ENCODE measurements around the gene PLEKHG4B.

PLEKHG4B gene

DNA sequence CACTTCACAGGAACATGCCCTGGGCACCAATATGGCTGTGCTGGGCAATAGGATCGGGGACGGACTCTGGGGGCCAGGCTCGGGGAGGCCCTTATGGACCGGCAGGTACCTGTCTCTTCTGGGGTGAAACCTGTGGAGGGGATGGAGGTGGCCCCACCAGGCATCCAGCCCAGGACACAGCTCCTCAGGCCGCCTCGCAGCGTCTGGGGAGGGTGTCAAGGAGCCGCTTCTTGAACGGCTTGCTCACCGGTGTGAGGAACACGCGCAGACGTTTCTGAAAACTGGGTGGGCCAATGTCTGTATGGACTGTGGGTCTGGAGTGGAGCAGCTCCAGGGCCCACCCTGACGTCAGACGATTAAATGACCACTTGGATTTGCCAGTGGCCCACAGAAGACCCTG lies 45.8 kb downstream of the PLEKHG4B start:
- Histone ChIP-seq H3K4me1 (ENCODE audit: control insufficient read depth in 1 of 2, insufficient read depth in 2 of 2, low read length in 2 of 2) (no peaks in the 10 kb centered on the region), H3K36me3 (ENCODE audit: control insufficient read depth in 1 of 2, insufficient read depth in 2 of 2, low read length in 2 of 2) (no peaks in the 10 kb centered on the region), H3K27ac (ENCODE audit: low read depth, low read length) (no peak overlapping the region), H3K4me3 (ENCODE audit: low read depth in 1 of 2, low read length in 2 of 2) (no peak overlapping the region), H3K9ac (ENCODE audit: low read depth in 1 of 2, low read length in 2 of 2) (no peak overlapping the region), H3K9me3 (ENCODE audit: control insufficient read depth in 1 of 2, low read length in 2 of 2) (no peaks in the 10 kb centered on the region), H3K27me3 (ENCODE audit: control insufficient read depth in 1 of 2, insufficient read depth in 2 of 2, low read length in 2 of 2) (peaks cover 0 to 6% of the 10 kb centered on the region in 2 donors)

DNA sequence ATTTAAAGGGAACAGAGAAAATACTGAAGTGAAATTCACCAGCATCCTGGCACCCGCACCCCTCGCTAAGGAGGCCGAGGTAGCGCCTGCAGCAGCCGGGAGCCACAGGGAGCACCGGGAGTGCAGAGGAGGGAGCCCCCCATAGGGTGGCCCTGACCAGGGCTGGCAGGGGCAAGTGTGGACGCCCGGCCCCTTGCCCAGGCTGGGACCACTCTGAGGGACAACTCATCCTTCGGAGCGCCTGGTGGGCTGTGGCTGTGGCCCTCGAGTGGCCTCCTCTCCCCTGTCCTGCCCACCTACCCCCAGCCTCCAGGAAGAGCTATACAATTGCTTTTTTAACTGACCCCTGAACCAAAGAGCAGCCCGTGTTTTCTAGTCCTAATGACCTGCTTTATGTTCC lies 47.0 kb downstream of the PLEKHG4B start:
- Histone ChIP-seq H3K4me3 (ENCODE audit: low read depth in 1 of 2, low read length in 2 of 2) (no peak overlapping the region), H3K27ac (ENCODE audit: low read depth, low read length) (no peak overlapping the region), H3K27me3 (ENCODE audit: control insufficient read depth in 1 of 2, insufficient read depth in 2 of 2, low read length in 2 of 2) (peaks cover 0 to 6% of the 10 kb centered on the region in 2 donors), H3K9me3 (ENCODE audit: control insufficient read depth in 1 of 2, low read length in 2 of 2) (no peaks in the 10 kb centered on the region), H3K9ac (ENCODE audit: low read depth in 1 of 2, low read length in 2 of 2) (no peak overlapping the region), H3K4me1 (ENCODE audit: control insufficient read depth in 1 of 2, insufficient read depth in 2 of 2, low read length in 2 of 2) (no peaks in the 10 kb centered on the region), H3K36me3 (ENCODE audit: control insufficient read depth in 1 of 2, insufficient read depth in 2 of 2, low read length in 2 of 2) (no peaks in the 10 kb centered on the region)

DNA sequence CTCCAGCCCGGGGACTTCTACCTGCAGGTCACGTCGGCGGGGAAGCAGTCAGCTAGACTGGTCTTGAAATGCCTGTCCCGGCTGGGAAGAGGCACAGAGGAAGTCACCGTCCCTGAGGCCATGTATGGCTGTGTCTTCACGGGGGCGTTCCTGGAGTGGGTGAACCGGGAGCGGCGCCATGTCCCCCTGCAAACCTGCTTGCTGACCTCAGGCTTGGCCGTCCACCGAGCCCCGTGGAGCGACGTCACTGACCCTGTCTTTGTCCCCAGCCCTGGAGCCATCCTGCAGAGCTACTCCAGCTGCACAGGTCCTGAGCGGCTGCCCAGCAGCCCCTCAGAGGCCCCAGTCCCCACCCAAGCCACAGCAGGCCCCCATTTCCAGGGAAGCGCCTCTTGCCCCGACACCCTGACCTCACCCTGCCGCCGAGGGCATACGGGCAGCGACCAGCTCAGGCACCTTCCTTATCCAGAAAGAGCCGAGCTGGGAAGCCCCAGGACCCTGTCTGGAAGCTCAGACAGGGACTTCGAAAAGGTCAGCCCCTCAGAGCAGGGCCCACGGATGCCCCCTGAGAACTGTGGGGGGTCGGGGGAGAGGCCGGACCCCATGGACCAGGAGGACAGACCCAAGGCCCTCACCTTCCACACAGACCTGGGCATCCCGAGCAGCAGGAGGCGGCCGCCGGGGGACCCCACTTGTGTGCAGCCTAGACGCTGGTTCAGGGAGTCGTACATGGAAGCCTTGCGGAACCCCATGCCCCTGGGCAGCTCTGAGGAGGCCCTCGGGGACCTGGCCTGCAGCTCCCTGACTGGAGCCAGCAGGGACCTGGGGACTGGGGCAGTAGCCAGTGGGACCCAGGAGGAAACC lies 47.8 kb downstream of the PLEKHG4B start:
- no peaks in the 10 kb centered on the region for H3K36me3 ChIP-seq (ENCODE audit: control insufficient read depth in 1 of 2, insufficient read depth in 2 of 2, low read length in 2 of 2)
- H3K4me3 ChIP-seq (ENCODE audit: low read depth in 1 of 2, low read length in 2 of 2) = no peak overlapping the region
- H3K9ac ChIP-seq (ENCODE audit: low read depth in 1 of 2, low read length in 2 of 2) = no peak overlapping the region
- no peaks in the 10 kb centered on the region for H3K4me1 ChIP-seq (ENCODE audit: control insufficient read depth in 1 of 2, insufficient read depth in 2 of 2, low read length in 2 of 2)
- H3K27me3 ChIP-seq (ENCODE audit: control insufficient read depth in 1 of 2, insufficient read depth in 2 of 2, low read length in 2 of 2) = peaks cover 0 to 6% of the 10 kb centered on the region in 2 donors
- no peaks in the 10 kb centered on the region for H3K9me3 ChIP-seq (ENCODE audit: control insufficient read depth in 1 of 2, low read length in 2 of 2)
- H3K27ac ChIP-seq (ENCODE audit: low read depth, low read length) = no peak overlapping the region

DNA sequence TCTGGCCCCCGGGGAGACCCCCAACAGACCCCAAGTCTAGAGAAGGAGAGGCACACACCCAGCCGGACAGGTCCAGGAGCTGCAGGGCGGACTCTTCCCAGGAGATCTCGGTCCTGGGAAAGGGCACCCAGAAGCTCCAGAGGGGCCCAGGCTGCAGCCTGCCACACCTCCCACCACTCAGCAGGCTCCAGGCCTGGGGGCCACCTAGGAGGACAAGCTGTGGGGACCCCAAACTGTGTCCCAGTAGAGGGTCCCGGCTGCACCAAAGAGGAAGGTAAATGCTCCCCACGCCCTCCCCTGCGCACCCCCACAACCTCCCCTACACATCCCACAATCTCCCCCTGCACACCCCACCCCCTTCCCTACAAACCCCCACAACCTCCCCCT lies 48.5 kb downstream of the PLEKHG4B start:
- Histone ChIP-seq H3K4me1 (ENCODE audit: control insufficient read depth in 1 of 2, insufficient read depth in 2 of 2, low read length in 2 of 2) (no peaks in the 10 kb centered on the region), H3K9me3 (ENCODE audit: control insufficient read depth in 1 of 2, low read length in 2 of 2) (no peaks in the 10 kb centered on the region), H3K27ac (ENCODE audit: low read depth, low read length) (no peak overlapping the region), H3K36me3 (ENCODE audit: control insufficient read depth in 1 of 2, insufficient read depth in 2 of 2, low read length in 2 of 2) (no peaks in the 10 kb centered on the region), H3K27me3 (ENCODE audit: control insufficient read depth in 1 of 2, insufficient read depth in 2 of 2, low read length in 2 of 2) (peaks cover 0 to 6% of the 10 kb centered on the region in 2 donors), H3K4me3 (ENCODE audit: low read depth in 1 of 2, low read length in 2 of 2) (no peak overlapping the region), H3K9ac (ENCODE audit: low read depth in 1 of 2, low read length in 2 of 2) (no peak overlapping the region)

DNA sequence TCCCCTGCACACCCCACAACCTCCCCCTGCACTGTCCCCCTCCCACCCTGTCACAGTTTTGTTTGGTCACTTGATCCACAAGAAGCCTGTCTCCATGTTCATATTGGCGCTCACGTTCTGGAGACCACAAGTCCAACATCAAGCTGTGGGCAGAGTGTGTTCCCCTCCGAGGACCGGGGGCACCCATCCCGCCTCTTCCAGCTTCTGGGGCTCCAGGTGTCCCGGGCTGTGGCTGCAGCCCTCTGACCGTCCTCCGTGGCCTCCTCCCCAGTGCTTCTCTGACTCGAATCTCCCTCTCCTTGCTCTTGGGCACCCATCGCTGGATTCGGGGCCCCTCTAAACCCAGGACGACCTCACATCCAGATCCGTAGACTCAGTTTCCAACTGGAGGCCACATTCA lies 49.2 kb downstream of the PLEKHG4B start:
- Histone ChIP-seq H3K9me3 (ENCODE audit: control insufficient read depth in 1 of 2, low read length in 2 of 2) (no peaks in the 10 kb centered on the region), H3K4me1 (ENCODE audit: control insufficient read depth in 1 of 2, insufficient read depth in 2 of 2, low read length in 2 of 2) (no peaks in the 10 kb centered on the region), H3K4me3 (ENCODE audit: low read depth in 1 of 2, low read length in 2 of 2) (no peak overlapping the region), H3K27ac (ENCODE audit: low read depth, low read length) (no peak overlapping the region), H3K36me3 (ENCODE audit: control insufficient read depth in 1 of 2, insufficient read depth in 2 of 2, low read length in 2 of 2) (no peaks in the 10 kb centered on the region), H3K27me3 (ENCODE audit: control insufficient read depth in 1 of 2, insufficient read depth in 2 of 2, low read length in 2 of 2) (peaks cover 0 to 6% of the 10 kb centered on the region in 2 donors), H3K9ac (ENCODE audit: low read depth in 1 of 2, low read length in 2 of 2) (no peak overlapping the region)

DNA sequence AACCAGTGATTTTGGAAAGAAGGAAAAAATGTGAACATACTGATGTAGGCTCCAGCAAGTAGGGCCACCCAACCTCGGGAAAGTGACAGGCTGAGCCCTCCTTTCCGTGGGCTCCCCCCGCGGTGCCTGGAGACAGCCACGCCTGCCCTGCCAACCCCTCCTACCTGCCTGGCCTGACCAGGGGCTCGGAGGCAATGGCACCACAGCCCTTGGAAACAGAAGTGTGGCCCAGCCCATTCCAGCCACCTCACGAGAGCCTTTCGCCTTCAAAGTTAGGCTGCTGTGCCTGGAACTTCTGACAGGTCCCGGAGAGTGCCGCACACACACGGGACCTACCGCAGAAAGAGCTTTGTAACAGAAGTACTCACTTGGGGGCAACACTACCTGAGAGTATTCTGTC lies 49.8 kb downstream of the PLEKHG4B start:
- H3K9ac ChIP-seq (ENCODE audit: low read depth in 1 of 2, low read length in 2 of 2) = no peak overlapping the region
- no peak overlapping the region for H3K27ac ChIP-seq (ENCODE audit: low read depth, low read length)
- H3K27me3 ChIP-seq (ENCODE audit: control insufficient read depth in 1 of 2, insufficient read depth in 2 of 2, low read length in 2 of 2) = peaks cover 0 to 6% of the 10 kb centered on the region in 2 donors
- H3K4me3 ChIP-seq (ENCODE audit: low read depth in 1 of 2, low read length in 2 of 2) = no peak overlapping the region
- no peaks in the 10 kb centered on the region for H3K36me3 ChIP-seq (ENCODE audit: control insufficient read depth in 1 of 2, insufficient read depth in 2 of 2, low read length in 2 of 2)
- H3K4me1 ChIP-seq (ENCODE audit: control insufficient read depth in 1 of 2, insufficient read depth in 2 of 2, low read length in 2 of 2) = no peaks in the 10 kb centered on the region
- peaks cover 0 to 1% of the 10 kb centered on the region in 2 donors for H3K9me3 ChIP-seq (ENCODE audit: control insufficient read depth in 1 of 2, low read length in 2 of 2)

DNA sequence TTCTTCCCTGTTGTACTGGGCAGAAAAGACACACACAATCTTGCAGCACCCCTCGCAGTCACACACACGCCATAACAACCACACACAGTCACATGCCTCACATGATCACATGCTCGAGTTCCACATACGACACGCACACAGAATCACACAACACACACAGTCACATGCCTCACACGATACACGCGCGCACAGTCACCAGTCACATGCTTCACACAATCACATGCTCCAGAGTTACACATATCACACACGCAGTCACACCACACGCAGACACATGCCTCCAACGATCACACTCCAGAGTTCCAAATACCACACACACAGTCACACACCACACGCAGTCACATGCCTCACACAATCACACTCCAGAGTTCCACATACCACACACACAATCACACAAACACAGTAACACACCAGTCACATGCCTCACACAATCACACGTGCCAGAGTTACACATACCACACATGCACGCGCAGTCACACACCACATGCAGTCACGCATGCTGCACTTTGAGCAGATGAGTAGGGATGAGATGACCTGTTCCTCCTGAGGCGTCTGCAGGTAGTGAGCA lies 50.4 kb downstream of the PLEKHG4B start:
- Histone ChIP-seq H3K27me3 (ENCODE audit: control insufficient read depth in 1 of 2, insufficient read depth in 2 of 2, low read length in 2 of 2) (peaks cover 0 to 6% of the 10 kb centered on the region in 2 donors), H3K9ac (ENCODE audit: low read depth in 1 of 2, low read length in 2 of 2) (no peak overlapping the region), H3K36me3 (ENCODE audit: control insufficient read depth in 1 of 2, insufficient read depth in 2 of 2, low read length in 2 of 2) (no peaks in the 10 kb centered on the region), H3K4me1 (ENCODE audit: control insufficient read depth in 1 of 2, insufficient read depth in 2 of 2, low read length in 2 of 2) (no peaks in the 10 kb centered on the region), H3K9me3 (ENCODE audit: control insufficient read depth in 1 of 2, low read length in 2 of 2) (peaks cover 5 to 7% of the 10 kb centered on the region in 2 donors), H3K4me3 (ENCODE audit: low read depth in 1 of 2, low read length in 2 of 2) (no peak overlapping the region), H3K27ac (ENCODE audit: low read depth, low read length) (no peak overlapping the region)

GRCh38 chr5:143041-143440 lies 51.1 kb downstream of the PLEKHG4B start:
- H3K9me3 ChIP-seq (ENCODE audit: control insufficient read depth in 1 of 2, low read length in 2 of 2) = peaks cover 12 to 14% of the 10 kb centered on the region in 2 donors
- no peak overlapping the region for H3K4me3 ChIP-seq (ENCODE audit: low read depth in 1 of 2, low read length in 2 of 2)
- H3K4me1 ChIP-seq (ENCODE audit: control insufficient read depth in 1 of 2, insufficient read depth in 2 of 2, low read length in 2 of 2) = no peaks in the 10 kb centered on the region
- no peak overlapping the region for H3K9ac ChIP-seq (ENCODE audit: low read depth in 1 of 2, low read length in 2 of 2)
- H3K36me3 ChIP-seq (ENCODE audit: control insufficient read depth in 1 of 2, insufficient read depth in 2 of 2, low read length in 2 of 2) = no peaks in the 10 kb centered on the region
- no peak overlapping the region for H3K27ac ChIP-seq (ENCODE audit: low read depth, low read length)
- peaks cover 0 to 6% of the 10 kb centered on the region in 2 donors for H3K27me3 ChIP-seq (ENCODE audit: control insufficient read depth in 1 of 2, insufficient read depth in 2 of 2, low read length in 2 of 2)

DNA sequence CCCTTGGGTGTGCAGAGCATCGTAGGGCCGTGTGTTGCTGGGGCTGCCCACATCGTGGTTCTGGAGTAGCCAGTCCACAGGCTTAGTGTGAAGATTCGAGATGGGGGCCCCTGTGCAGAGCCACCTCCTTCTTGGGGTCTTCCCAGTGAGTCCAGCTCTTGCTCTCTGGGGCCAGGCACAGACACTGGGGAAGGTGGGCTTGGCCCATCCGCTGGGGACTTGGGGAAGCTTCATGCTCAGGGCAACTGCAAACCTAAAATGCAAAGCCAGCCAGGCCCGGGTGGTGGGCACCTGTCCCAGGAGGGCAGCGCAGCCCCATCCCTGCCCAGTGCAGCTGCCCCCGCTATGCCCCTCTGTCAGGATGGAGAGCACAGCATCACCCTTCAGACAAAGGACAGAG lies 53.0 kb downstream of the PLEKHG4B start:
- Histone ChIP-seq H3K36me3 (ENCODE audit: control insufficient read depth in 1 of 2, insufficient read depth in 2 of 2, low read length in 2 of 2) (no peaks in the 10 kb centered on the region), H3K27me3 (ENCODE audit: control insufficient read depth in 1 of 2, insufficient read depth in 2 of 2, low read length in 2 of 2) (peaks cover 0 to 6% of the 10 kb centered on the region in 2 donors), H3K4me1 (ENCODE audit: control insufficient read depth in 1 of 2, insufficient read depth in 2 of 2, low read length in 2 of 2) (no peaks in the 10 kb centered on the region), H3K9me3 (ENCODE audit: control insufficient read depth in 1 of 2, low read length in 2 of 2) (peaks cover 13 to 15% of the 10 kb centered on the region in 2 donors), H3K27ac (ENCODE audit: low read depth, low read length) (no peak overlapping the region), H3K4me3 (ENCODE audit: low read depth in 1 of 2, low read length in 2 of 2) (no peak overlapping the region), H3K9ac (ENCODE audit: low read depth in 1 of 2, low read length in 2 of 2) (no peak overlapping the region)

DNA sequence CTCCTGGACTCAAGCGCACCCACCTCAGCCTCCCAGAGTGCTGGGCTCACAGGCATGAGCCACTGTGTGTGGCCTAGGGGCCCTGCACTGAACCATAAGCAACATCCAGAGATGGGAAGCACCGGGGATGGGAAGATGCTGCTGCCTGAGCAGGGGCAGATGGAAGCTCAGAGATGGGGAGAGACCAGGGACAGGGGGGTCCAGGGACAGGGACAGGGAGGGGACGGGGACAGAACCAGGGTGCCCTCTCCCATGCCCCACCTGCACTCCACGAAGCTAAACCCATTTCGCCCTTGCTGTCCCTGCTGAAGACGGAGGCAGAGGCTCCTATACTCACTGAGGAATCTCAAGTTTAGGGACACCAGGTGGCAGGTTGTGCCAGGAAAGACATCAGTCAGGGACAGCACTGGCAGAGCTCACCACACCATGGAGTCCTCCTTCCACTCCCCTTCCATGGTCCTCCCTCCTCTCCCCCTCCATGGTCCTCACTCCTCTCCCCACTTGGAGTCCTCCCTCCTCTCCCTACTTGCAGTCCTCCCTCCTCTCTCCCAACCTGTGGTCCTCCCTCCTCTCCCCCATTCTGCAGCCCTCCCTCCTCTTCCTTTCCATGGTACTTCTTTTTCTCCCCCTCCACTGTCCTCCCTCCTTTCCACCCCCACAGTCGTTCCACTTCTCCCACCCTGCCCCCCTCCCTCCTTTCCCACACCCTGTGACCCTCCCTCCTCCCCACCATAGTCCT lies 53.8 kb downstream of the PLEKHG4B start:
- Histone ChIP-seq H3K9me3 (ENCODE audit: control insufficient read depth in 1 of 2, low read length in 2 of 2) (peaks cover 13 to 15% of the 10 kb centered on the region in 2 donors), H3K4me3 (ENCODE audit: low read depth in 1 of 2, low read length in 2 of 2) (no peak overlapping the region), H3K9ac (ENCODE audit: low read depth in 1 of 2, low read length in 2 of 2) (no peak overlapping the region), H3K4me1 (ENCODE audit: control insufficient read depth in 1 of 2, insufficient read depth in 2 of 2, low read length in 2 of 2) (no peaks in the 10 kb centered on the region), H3K27ac (ENCODE audit: low read depth, low read length) (no peak overlapping the region), H3K27me3 (ENCODE audit: control insufficient read depth in 1 of 2, insufficient read depth in 2 of 2, low read length in 2 of 2) (peaks cover 0 to 6% of the 10 kb centered on the region in 2 donors), H3K36me3 (ENCODE audit: control insufficient read depth in 1 of 2, insufficient read depth in 2 of 2, low read length in 2 of 2) (no peaks in the 10 kb centered on the region)
